Natural killer cell (primary cell): ENCODE data around the gene TRNP1. TPM values are rescaled to one million over a fixed set of nuclear protein-coding genes. Genes with fewer than 3 reads are reported as not detected.

Source experiments
- ATAC-seq, 3 donors: fragments of 150-1000 bp in 2 of 3; fragments of 200-7000 bp in 1 of 3; cut with Tn5 transposase; 1 replicate in 1 of 3; 2 replicates in 2 of 3; pipeline ENCODE4 v1.10.0; 2021; ENCODE audit warnings: mild to moderate bottlenecking in 2 of 3, moderate library complexity in 2 of 3
- DNase-seq, 2 donors: peaks; one replicate each; pipeline versions ENCODE4 v3.0.0 to v3.0.0-alpha.2; 2013 to 2021; ENCODE audit warnings: mixed read lengths in 1 of 2
- H3K27ac ChIP-seq: one replicate; pipeline ENCODE4 v1.5.1; 2013; ENCODE audit warnings: mild to moderate bottlenecking, low read length
- H3K27me3 ChIP-seq: one replicate; pipeline ENCODE4 v1.6.1; 2013; ENCODE audit warnings: low read length; ENCODE audit not compliant: control insufficient read depth, insufficient read depth
- H3K36me3 ChIP-seq: one replicate; pipeline ENCODE4 v1.6.1; 2013; ENCODE audit warnings: low read length; ENCODE audit not compliant: control insufficient read depth, insufficient read depth
- H3K4me1 ChIP-seq: one replicate; pipeline ENCODE4 v1.6.1; 2013; ENCODE audit warnings: low read length; ENCODE audit not compliant: control insufficient read depth, insufficient read depth
- H3K4me3 ChIP-seq: one replicate; pipeline ENCODE4 v1.5.1; 2013; ENCODE audit warnings: low read length
- H3K9me3 ChIP-seq: one replicate; pipeline ENCODE4 v1.6.1; 2013; ENCODE audit warnings: low read length; ENCODE audit not compliant: control insufficient read depth, insufficient read depth
- H3K27ac Mint-ChIP-seq, 2 donors: one replicate each; pipeline ENCODE4 v1.8.0; 2022; ENCODE audit warnings: mild to moderate bottlenecking in 2 of 2, mixed read lengths in 2 of 2, moderate library complexity in 1 of 2
- H3K27me3 Mint-ChIP-seq, 2 donors: one replicate each; pipeline ENCODE4 v1.8.0; 2022; ENCODE audit warnings: low read depth in 2 of 2, mixed read lengths in 2 of 2
- H3K36me3 Mint-ChIP-seq: one replicate; pipeline ENCODE4 v1.8.0; 2022; ENCODE audit warnings: mixed read lengths
- H3K4me1 Mint-ChIP-seq, 2 donors: one replicate each; pipeline ENCODE4 v1.8.0; 2022; ENCODE audit warnings: mixed read lengths in 2 of 2
- H3K4me3 Mint-ChIP-seq: one replicate; pipeline ENCODE4 v1.8.0; 2022; ENCODE audit warnings: mild to moderate bottlenecking, moderate library complexity, mixed read lengths
- H3K9me3 Mint-ChIP-seq, 2 donors: one replicate each; pipeline ENCODE4 v1.8.0; 2022; ENCODE audit warnings: mixed read lengths in 2 of 2
- WGBS: methylation state at CpG from one replicate; pipeline ENCODE4 v1.1.7; 2013; ENCODE audit warnings: missing lambda C conversion rate; ENCODE audit not compliant: insufficient coverage; 5-methylcytosine and 5-hydroxymethylcytosine counted together
- intact Hi-C: fragments of 100-400 bp; cut with micrococcal nuclease; formaldehyde crosslinking; loops from one replicate; pipeline ENCODE4 v1.14.2; 2022
- total RNA-seq, 4 donors: library from RNA; stranded (reverse); fragments of 120-200 nt in 1 of 4; gene quantifications; one replicate each; pipeline versions ENCODE4 v1.2.3 to v1.2.4, GENCODE V29; 2013 to 2022
- TF ChIP-seq, protein P1 (sequence below): fragments of 200-600 bp; IDR thresholded peaks from one replicate; pipeline ENCODE4 v1.8.0; 2022; ENCODE audit warnings: antibody characterized with exemption

TRNP1 gene
- total RNA-seq, 3 donors from 2014 or later (not counting 1 experiment from before 2014, with no cell fraction given): 0.18 to 3.0 (median 0.95) TPM

- H3K27me3 ChIP-seq: peaks cover 18% of the 10 kb centered on the region
- H3K27ac ChIP-seq: no peak overlapping the region
- no peak overlapping the region for H3K27ac Mint-ChIP-seq
- no peak overlapping the region for H3K4me3 Mint-ChIP-seq
- H3K9me3 Mint-ChIP-seq: no peaks in the 10 kb centered on the region
- H3K4me1 Mint-ChIP-seq: peaks cover 6% of the 10 kb centered on the region in 2 donors
- ATAC-seq (no peak), DNase-seq (no peak)
- H3K36me3 ChIP-seq: no peaks in the 10 kb centered on the region
- TF ChIP-seq, protein P1, sequence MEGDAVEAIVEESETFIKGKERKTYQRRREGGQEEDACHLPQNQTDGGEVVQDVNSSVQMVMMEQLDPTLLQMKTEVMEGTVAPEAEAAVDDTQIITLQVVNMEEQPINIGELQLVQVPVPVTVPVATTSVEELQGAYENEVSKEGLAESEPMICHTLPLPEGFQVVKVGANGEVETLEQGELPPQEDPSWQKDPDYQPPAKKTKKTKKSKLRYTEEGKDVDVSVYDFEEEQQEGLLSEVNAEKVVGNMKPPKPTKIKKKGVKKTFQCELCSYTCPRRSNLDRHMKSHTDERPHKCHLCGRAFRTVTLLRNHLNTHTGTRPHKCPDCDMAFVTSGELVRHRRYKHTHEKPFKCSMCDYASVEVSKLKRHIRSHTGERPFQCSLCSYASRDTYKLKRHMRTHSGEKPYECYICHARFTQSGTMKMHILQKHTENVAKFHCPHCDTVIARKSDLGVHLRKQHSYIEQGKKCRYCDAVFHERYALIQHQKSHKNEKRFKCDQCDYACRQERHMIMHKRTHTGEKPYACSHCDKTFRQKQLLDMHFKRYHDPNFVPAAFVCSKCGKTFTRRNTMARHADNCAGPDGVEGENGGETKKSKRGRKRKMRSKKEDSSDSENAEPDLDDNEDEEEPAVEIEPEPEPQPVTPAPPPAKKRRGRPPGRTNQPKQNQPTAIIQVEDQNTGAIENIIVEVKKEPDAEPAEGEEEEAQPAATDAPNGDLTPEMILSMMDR: no peak
- peaks cover 15 to 28% of the 10 kb centered on the region in 2 donors for H3K27me3 Mint-ChIP-seq
- intact Hi-C loops: no loop called here
- 82% methylated on average over 3 of the region's 3 CpGs for WGBS
- H3K9me3 ChIP-seq: no peaks in the 10 kb centered on the region
- no peaks in the 10 kb centered on the region for H3K36me3 Mint-ChIP-seq
- peaks cover 12% of the 10 kb centered on the region for H3K4me1 ChIP-seq
- H3K4me3 ChIP-seq: no peak overlapping the region
These were observed 37.2 kb upstream of the TRNP1 start for GRCh38 chr1:26956321-26956720.

DNA sequence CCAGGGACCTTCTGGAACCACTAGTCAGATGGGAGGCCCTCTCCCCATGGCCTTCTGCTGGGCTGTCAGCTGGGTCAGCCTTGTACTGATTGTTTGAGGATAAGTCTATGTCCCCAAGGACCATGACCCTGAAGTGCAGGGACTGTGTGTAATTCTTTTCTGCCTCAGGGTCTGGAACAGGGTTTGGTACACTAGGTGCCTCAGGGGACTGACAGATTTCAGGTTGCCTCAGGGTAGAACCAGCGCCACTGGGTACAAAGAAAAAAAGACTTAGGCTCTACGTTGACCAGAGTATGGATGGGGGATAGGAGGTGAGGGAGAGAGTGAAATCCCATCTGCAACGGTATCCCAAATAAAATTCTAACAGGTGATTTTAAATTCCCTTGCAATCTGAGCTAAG is 36.2 kb upstream of the TRNP1 start:
- H3K27me3 Mint-ChIP-seq: peaks cover 23 to 37% of the 10 kb centered on the region in 2 donors
- H3K4me1 Mint-ChIP-seq: peaks cover 6% of the 10 kb centered on the region in 2 donors
- no peak for DNase-seq
- peaks cover 18% of the 10 kb centered on the region for H3K27me3 ChIP-seq
- no peaks in the 10 kb centered on the region for H3K9me3 ChIP-seq
- no peak overlapping the region for H3K27ac Mint-ChIP-seq
- H3K4me3 Mint-ChIP-seq: no peak overlapping the region
- intact Hi-C loops: no loop called here
- no peak overlapping the region for H3K4me3 ChIP-seq
- H3K9me3 Mint-ChIP-seq: no peaks in the 10 kb centered on the region
- H3K4me1 ChIP-seq: peaks cover 12% of the 10 kb centered on the region
- H3K36me3 Mint-ChIP-seq: no peaks in the 10 kb centered on the region
- no peaks in the 10 kb centered on the region for H3K36me3 ChIP-seq
- 89% methylated on average over 3 of the region's 3 CpGs for WGBS
- no peak for ATAC-seq
- TF ChIP-seq, protein P1: no peak
- H3K27ac ChIP-seq: no peak overlapping the region

- Mint-ChIP-seq H3K4me3 (peak overlapping the region; percentile 55), H3K27me3 (peaks cover 34 to 42% of the 10 kb centered on the region in 2 donors), H3K36me3 (no peaks in the 10 kb centered on the region), H3K9me3 (no peaks in the 10 kb centered on the region), H3K27ac (no peak overlapping the region), H3K4me1 (peaks cover 6% of the 10 kb centered on the region in 2 donors)
- no peaks in the 10 kb centered on the region for H3K36me3 ChIP-seq
- TF ChIP-seq, protein P1: no peak
- peaks cover 12% of the 10 kb centered on the region for H3K4me1 ChIP-seq
- no peak for DNase-seq
- intact Hi-C loops: no loop called here
- H3K9me3 ChIP-seq: no peaks in the 10 kb centered on the region
- WGBS: 24% methylated on average over 13 of the region's 13 CpGs
- no peak overlapping the region for H3K27ac ChIP-seq
- ATAC-seq: no peak
- peaks cover 18% of the 10 kb centered on the region for H3K27me3 ChIP-seq
- H3K4me3 ChIP-seq: no peak overlapping the region
These were observed 34.2 kb upstream of the TRNP1 start for GRCh38 chr1:26959270-26959669.
